ENCODE results near the gene MEAF6.
"Not testable (repeated sequence)": the region's sequence is repeated elsewhere in the genome, so short reads cannot be mapped to it uniquely, and the experiment has no call there.

MEAF6 gene

DNA sequence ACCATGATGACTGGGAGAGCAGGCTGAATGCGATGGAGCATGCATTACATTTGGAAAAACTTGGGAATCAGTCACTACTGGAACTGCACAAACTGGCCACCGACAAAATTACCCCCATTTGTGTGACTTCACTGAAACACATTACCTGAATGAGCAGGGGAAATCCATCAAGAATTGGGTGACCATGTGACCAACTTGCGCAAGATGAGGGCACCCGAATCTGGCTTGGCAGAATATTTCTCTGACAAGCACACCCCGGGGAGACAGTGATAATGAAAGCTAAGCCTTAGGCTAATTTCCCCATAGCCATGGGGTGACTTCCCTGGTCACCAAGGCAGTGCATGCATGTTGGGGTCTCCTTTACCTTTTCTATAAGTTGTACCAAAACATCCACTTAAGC lies 30.5 kb upstream of the MEAF6 start:
- no peak for DNase-seq (ENCODE audit: extremely low read depth, low read depth)
- no peak overlapping the region for H3K4me3 ChIP-seq (replicated peaks; ENCODE audit: low read depth, low read length)
- TF ChIP-seq, protein P1, sequence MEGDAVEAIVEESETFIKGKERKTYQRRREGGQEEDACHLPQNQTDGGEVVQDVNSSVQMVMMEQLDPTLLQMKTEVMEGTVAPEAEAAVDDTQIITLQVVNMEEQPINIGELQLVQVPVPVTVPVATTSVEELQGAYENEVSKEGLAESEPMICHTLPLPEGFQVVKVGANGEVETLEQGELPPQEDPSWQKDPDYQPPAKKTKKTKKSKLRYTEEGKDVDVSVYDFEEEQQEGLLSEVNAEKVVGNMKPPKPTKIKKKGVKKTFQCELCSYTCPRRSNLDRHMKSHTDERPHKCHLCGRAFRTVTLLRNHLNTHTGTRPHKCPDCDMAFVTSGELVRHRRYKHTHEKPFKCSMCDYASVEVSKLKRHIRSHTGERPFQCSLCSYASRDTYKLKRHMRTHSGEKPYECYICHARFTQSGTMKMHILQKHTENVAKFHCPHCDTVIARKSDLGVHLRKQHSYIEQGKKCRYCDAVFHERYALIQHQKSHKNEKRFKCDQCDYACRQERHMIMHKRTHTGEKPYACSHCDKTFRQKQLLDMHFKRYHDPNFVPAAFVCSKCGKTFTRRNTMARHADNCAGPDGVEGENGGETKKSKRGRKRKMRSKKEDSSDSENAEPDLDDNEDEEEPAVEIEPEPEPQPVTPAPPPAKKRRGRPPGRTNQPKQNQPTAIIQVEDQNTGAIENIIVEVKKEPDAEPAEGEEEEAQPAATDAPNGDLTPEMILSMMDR (IDR thresholded peaks at IDR 0.05; ENCODE audit: low read depth, low read length, missing control alignments) = no peak

DNA sequence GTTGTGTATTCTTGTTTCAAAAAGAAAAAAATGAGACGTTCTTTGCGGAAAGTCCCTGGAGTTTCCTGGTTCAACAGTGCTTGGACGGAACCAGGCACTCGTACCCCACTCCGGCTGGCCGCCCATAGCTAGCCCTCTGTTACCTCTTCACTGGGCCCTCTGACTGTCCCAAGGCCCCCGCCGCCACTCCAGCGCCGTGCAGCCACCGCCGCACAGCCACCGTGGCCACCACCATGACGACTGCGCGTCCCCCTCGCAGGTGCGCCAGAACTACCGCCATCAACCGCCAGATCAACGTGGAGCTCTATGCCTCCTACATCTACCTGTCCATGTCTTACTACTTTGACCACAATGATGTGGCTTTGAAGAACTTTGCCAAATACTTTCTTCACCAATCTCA lies 30.0 kb upstream of the MEAF6 start:
- no peak for DNase-seq (ENCODE audit: extremely low read depth, low read depth)
- no peak overlapping the region for H3K4me3 ChIP-seq (replicated peaks; ENCODE audit: low read depth, low read length)
- TF ChIP-seq, protein P1 (IDR thresholded peaks at IDR 0.05; ENCODE audit: low read depth, low read length, missing control alignments) = no peak

DNA sequence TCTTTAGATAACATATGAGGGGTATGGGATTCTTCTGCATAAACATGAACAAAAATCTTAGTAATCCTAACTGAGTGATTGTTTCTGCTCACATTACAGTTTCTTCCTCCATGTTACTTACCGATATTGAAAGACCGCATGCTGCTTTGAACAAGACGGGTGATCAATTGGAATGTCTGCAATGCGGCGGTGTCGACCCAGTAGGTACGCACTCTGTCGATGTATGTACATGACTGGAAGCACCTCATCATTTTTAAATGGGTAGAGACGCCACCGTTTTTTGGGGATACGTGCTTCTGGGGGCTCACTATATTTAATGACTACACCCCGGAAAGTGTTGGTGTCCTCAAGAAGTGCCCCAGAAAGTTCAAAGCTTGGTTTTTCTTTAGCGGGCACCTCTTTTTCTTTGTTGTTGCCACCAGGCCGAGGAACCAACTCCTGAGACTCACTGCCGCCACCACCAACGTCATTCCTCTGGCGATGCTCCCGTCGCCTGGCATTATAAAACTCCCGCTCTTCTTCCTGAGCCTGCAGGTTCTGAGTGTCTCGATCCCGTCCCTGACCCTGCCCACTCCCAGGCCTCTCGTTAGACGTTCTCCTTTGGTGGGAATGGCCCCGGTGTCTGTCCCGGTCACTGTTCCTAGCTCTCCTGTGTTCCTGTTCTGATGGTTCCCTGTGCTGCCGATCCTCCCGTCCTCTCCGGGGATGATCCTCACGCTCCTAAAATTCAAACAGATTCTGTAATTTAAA lies 25.6 kb upstream of the MEAF6 start:
- no peak for DNase-seq (ENCODE audit: extremely low read depth, low read depth)
- no peak overlapping the region for H3K4me3 ChIP-seq (replicated peaks; ENCODE audit: low read depth, low read length)
- TF ChIP-seq, protein P1 (IDR thresholded peaks at IDR 0.05; ENCODE audit: low read depth, low read length, missing control alignments) = no peak

DNA sequence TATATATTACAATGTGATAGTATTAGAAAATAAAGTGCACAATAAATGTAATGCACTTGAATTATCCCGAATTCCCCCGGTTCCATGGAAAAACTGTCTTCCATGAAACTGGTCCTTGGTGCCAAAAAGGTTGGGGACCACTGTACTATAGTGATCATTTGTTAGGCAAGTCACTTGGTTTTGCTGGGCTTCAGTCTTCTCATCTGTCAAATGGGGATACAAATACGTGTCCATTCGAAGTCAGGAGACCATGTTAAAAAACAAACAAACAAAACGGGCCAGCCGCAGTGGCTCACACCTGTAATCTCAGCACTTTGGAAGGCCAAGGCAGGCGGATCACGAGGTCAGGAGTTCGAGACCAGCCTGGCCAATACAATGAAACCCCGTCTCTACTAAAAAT lies 24.6 kb upstream of the MEAF6 start:
- not testable (repeated sequence) for DNase-seq (ENCODE audit: extremely low read depth, low read depth); H3K4me3 ChIP-seq (replicated peaks; ENCODE audit: low read depth, low read length)

DNA sequence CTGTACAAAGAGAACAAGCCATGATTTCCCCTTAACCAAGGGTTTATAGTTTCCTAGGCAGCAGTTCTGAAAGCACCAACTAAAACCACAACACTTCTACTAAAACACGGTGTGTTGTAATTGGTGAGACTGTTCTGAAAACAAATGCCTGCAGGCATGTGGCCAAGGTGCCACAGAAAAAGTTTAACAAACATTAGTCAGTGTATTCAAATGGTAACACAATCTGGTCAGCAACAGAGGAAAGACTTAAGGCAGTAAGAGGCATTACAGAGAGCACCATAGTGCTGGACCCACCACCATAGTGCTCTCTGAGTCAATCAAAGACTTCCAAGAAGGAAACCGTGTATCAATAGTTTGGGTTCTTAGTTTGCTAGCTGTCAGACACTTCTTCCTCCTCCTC lies 22.8 kb upstream of the MEAF6 start:
- peak; percentile 9 for DNase-seq (ENCODE audit: extremely low read depth, low read depth)
- TF ChIP-seq, protein P1 (IDR thresholded peaks at IDR 0.05; ENCODE audit: low read depth, low read length, missing control alignments) = no peak

DNA sequence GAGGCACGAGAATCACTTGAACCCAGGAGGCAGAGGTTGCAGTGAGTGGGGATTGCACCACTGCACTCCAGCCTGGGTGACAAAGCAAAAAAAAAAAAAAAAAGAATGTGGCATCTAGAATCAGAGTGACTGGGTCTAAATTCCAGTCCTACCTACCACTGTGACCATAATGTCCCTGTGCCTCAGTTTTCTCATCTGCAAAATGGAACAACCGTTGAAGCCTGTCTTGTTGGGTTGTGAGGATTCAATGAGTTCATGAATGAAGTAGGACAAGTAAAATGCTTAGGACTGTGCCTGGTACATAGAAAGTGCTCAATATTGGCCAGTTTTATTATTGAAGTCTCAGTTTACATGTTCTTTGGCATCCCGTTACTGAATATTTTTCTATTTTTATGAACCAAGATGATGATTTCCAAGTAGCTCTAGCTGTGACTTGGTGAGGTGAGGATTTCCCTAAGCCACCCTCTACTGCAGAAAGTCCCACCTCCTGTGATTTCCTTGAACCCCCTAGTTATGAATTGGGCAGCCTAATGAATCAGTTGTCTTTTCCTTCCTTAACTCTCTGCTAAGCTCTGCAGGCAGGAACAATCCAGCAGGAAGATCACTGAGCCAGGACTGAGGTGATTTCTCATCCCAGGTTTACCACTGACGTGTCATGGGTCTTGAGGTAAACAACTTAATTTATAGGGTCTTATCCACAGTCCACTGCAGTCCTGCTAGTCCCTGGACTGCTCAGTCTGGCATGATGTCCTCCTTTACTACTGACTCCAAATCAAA lies 18.9 kb upstream of the MEAF6 start:
- DNase-seq (ENCODE audit: extremely low read depth, low read depth) = no peak
- no peak overlapping the region for H3K4me3 ChIP-seq (replicated peaks; ENCODE audit: low read depth, low read length)
- TF ChIP-seq, protein P1 (IDR thresholded peaks at IDR 0.05; ENCODE audit: low read depth, low read length, missing control alignments) = no peak

More for the DNA sequence above, 22.8 kb upstream of the MEAF6 start:
- no peak overlapping the region for H3K4me3 ChIP-seq (replicated peaks; ENCODE audit: low read depth, low read length)

DNA sequence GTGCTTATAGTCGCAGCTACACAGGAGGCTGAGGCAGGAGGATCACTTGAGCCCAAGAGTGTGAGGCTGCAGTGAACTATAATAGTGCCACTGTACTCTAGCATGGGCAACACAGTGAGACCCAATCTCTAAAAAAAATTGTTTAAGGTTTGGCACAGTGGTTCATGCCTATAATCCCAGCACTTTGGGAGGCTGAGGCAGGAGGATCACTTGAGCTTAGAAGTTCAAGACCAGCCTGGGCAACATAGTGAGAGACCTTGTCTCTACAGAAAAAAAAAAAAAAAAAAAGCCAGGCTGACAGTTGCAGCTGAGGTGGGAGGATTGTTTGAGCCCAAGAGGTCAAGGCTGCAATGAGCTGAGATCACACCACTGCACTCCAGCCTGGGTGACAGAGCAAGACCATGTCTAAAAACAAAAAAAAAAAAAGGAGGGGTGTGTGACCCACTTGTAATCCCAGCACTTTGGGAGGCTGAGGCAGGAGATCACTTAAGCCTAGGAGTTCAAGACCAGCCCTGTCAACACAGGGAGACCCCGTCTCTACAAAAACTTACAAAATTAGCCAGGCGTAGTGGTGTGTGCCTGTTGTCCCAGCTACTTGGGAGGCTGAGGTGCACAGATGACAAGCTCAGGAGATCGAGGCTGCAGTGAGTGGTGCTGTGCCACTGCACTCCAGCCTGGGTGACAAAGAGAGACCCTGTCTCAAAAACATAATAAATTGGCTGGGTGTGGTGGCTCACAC lies 18.0 kb upstream of the MEAF6 start:
- H3K4me3 ChIP-seq (replicated peaks; ENCODE audit: low read depth, low read length); DNase-seq (ENCODE audit: extremely low read depth, low read depth): not testable (repeated sequence)

DNA sequence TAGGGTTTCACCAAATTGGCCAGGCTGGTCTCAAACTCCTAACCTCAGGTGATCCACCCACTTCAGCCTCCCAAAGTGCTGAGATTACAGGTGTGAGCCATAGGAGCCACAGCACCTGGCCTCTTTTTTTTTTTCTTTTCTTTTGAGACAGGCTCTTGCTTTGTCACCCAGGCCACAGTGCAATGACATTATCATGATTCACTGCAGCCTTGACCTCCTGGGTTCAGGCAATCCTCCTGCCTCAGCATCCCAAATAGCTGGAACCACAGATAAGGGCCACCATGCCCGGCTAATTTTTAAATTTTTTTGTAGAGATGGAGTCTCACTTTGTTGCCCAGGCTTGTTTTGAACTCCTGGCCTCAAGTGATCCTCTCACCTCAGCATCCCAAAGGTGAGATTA lies 15.3 kb upstream of the MEAF6 start:
- not testable (repeated sequence) for DNase-seq (ENCODE audit: extremely low read depth, low read depth); H3K4me3 ChIP-seq (replicated peaks; ENCODE audit: low read depth, low read length)
